Prostate gland (tissue), 2 donors: ENCODE measurements around the gene GPX6.

Experiments
- POLR2A ChIP-seq: fragments of 450-650 bp; IDR thresholded peaks from one replicate; pipeline ENCODE4 v1.6.1; 2016; ENCODE audit warnings: antibody characterized with exemption, mild to moderate bottlenecking
- POLR2AphosphoS5 ChIP-seq: sonication (generic); formaldehyde crosslinking; IDR thresholded peaks from one replicate; pipeline ENCODE4 v1.6.1; 2017; ENCODE audit warnings: antibody characterized with exemption
- TF ChIP-seq, protein P1 (sequence below), 4 experiments: fragments of 200-600 bp in 2 of 4; fragments of 450-650 bp in 2 of 4; sonication (generic) in 2 of 4; IDR thresholded peaks; 1 replicate in 3 of 4; 2 replicates in 1 of 4; pipeline ENCODE4 v1.5.1; 2016 to 2019; ENCODE audit warnings: antibody characterized with exemption in 4 of 4, mild to moderate bottlenecking in 2 of 4, moderate library complexity in 2 of 4

DNA sequence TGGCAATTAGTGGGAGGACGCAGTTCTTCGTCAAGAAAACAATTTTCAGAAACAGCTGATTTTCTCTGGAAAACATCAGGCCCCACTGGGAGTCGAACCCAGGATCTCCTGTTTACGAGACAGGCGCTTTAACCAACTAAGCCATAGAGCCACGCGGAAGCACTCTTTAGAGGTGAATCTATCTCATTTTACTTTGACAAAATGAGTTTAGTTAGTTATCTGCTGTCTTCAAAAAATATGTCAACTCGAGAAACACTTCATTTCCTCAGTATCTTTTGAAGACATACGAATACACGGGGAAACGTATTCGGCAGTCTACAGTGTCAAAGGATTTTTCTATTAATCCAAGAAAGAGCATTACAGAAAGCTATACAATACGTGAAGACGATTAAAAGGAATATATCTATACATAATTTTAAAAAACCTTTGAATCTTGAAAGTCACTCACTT is 26.7 kb downstream of the GPX6 start:
- TF ChIP-seq POLR2A (no peak), POLR2AphosphoS5 (no peak)
- TF ChIP-seq, protein P1, sequence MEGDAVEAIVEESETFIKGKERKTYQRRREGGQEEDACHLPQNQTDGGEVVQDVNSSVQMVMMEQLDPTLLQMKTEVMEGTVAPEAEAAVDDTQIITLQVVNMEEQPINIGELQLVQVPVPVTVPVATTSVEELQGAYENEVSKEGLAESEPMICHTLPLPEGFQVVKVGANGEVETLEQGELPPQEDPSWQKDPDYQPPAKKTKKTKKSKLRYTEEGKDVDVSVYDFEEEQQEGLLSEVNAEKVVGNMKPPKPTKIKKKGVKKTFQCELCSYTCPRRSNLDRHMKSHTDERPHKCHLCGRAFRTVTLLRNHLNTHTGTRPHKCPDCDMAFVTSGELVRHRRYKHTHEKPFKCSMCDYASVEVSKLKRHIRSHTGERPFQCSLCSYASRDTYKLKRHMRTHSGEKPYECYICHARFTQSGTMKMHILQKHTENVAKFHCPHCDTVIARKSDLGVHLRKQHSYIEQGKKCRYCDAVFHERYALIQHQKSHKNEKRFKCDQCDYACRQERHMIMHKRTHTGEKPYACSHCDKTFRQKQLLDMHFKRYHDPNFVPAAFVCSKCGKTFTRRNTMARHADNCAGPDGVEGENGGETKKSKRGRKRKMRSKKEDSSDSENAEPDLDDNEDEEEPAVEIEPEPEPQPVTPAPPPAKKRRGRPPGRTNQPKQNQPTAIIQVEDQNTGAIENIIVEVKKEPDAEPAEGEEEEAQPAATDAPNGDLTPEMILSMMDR (IDR thresholded peaks at IDR 0.05) = no peak
